IMR-90 (cell line): Measurements from ENCODE around the gene IL6ST. TPM values are rescaled to one million over a fixed set of nuclear protein-coding genes. Genes with fewer than 3 reads are reported as not detected.

Experiments used
- ATAC-seq: fragments of 200-7000 bp; cut with Tn5 transposase; 2 replicates; pipeline ENCODE4 v1.9.1; 2020; ENCODE audit warnings: low read depth, mild to moderate bottlenecking, moderate library complexity
- BruUV-seq: library from RNA; stranded (reverse); fragments of 400-500 nt; replicated peaks from 2 replicates; lab custom pipeline; 2021; lab: Mats Ljungman, UMichigan
- CTCF ChIA-PET: fragments of 300-600 bp; formaldehyde crosslinking; extraction: SDS; loops from one replicate; lab custom pipeline; 2021; ENCODE audit warnings: antibody characterized with exemption; lab: Yijun Ruan, JAX
- POLR2A ChIA-PET: fragments of 300-600 bp; sonication (Branson Sonifier 250); formaldehyde crosslinking; loops from one replicate; lab custom pipeline; 2022; ENCODE audit warnings: antibody characterized with exemption; ENCODE audit not compliant: unreplicated experiment; lab: Charles Lee
- DNase-seq: peaks from one replicate; pipeline ENCODE4 v3.0.0; 2013
- H2AFZ ChIP-seq: replicated peaks from 2 replicates; pipeline ENCODE3; 2013; ENCODE audit warnings: low read length, mild to moderate bottlenecking; ENCODE audit not compliant: poor library complexity
- H2AK5ac ChIP-seq: 2 replicates; pipeline ENCODE4 v1.6.1; 2013; ENCODE audit warnings: low read depth, low read length, inconsistent platforms
- H2AK9ac ChIP-seq: replicated peaks from 2 replicates; pipeline ENCODE3; 2013; ENCODE audit warnings: mild to moderate bottlenecking, low read depth, low read length, moderate library complexity; ENCODE audit not compliant: poor library complexity
- H2BK120ac ChIP-seq: 2 replicates; pipeline ENCODE4 v1.6.1; 2013; ENCODE audit warnings: low read depth, low read length, inconsistent platforms
- H2BK15ac ChIP-seq: 3 replicates; pipeline ENCODE4 v1.6.1; 2013; ENCODE audit warnings: low read depth, low read length, inconsistent platforms
- H2BK20ac ChIP-seq: 2 replicates; pipeline ENCODE4 v1.6.1; 2013; ENCODE audit warnings: low read depth, mild to moderate bottlenecking, inconsistent platforms, low read length, moderate library complexity
- H2BK5ac ChIP-seq: 2 replicates; pipeline ENCODE4 v1.6.1; 2013; ENCODE audit warnings: mild to moderate bottlenecking, low read depth, low read length, inconsistent platforms; ENCODE audit not compliant: poor library complexity, severe bottlenecking
- H3K14ac ChIP-seq: replicated peaks from 2 replicates; pipeline ENCODE4 v1.6.1; 2013; ENCODE audit warnings: low read depth, low read length, inconsistent platforms
- H3K18ac ChIP-seq: 2 replicates; pipeline ENCODE4 v1.6.1; 2013; ENCODE audit warnings: low read depth, low read length, control low read depth
- H3K23ac ChIP-seq: 2 replicates; pipeline ENCODE4 v1.6.1; 2013; ENCODE audit warnings: low read depth, low read length, inconsistent platforms
- H3K27ac ChIP-seq: 2 replicates; pipeline ENCODE4 v1.5.1; 2013; ENCODE audit warnings: mild to moderate bottlenecking, control low read depth, low read length; ENCODE audit not compliant: insufficient read depth
- H3K27me3 ChIP-seq: 2 replicates; pipeline ENCODE4 v1.6.1; 2013; ENCODE audit warnings: low read length; ENCODE audit not compliant: control insufficient read depth, insufficient read depth
- H3K36me3 ChIP-seq: 2 replicates; pipeline ENCODE4 v1.6.1; 2013; ENCODE audit warnings: low read length, mixed read lengths; ENCODE audit not compliant: control insufficient read depth, insufficient read depth
- H3K4ac ChIP-seq: 2 replicates; pipeline ENCODE4 v1.6.1; 2013; ENCODE audit warnings: low read depth, low read length, inconsistent platforms
- H3K4me1 ChIP-seq: 2 replicates; pipeline ENCODE4 v1.6.1; 2013; ENCODE audit warnings: low read length, mixed read lengths; ENCODE audit not compliant: control insufficient read depth, insufficient read depth
- H3K4me2 ChIP-seq: 2 replicates; pipeline ENCODE4 v1.6.1; 2013; ENCODE audit warnings: low read depth, mild to moderate bottlenecking, control low read depth, low read length, moderate library complexity
- H3K4me3 ChIP-seq: 2 replicates; pipeline ENCODE4 v1.5.1; 2013; ENCODE audit warnings: low read depth, mild to moderate bottlenecking, control low read depth, low read length, moderate library complexity; ENCODE audit not compliant: insufficient read depth
- H3K56ac ChIP-seq: 2 replicates; pipeline ENCODE4 v1.6.1; 2013; ENCODE audit warnings: low read length, inconsistent platforms; ENCODE audit not compliant: insufficient read depth; ENCODE audit errors: extremely low read depth
- H3K79me1 ChIP-seq, 2 experiments: 2 replicates each; pipeline ENCODE4 v1.6.1; 2013; ENCODE audit warnings: low read length in 2 of 2, inconsistent platforms in 1 of 2, low read depth in 1 of 2
- H3K9ac ChIP-seq: 2 replicates; pipeline ENCODE4 v1.6.1; 2013; ENCODE audit warnings: low read depth, low read length, control low read depth
- H3K9me1 ChIP-seq: 2 replicates; pipeline ENCODE4 v1.6.1; 2013; ENCODE audit warnings: low read length, inconsistent platforms; ENCODE audit not compliant: insufficient read depth
- H3K9me3 ChIP-seq: 2 replicates; pipeline ENCODE4 v1.6.1; 2013; ENCODE audit warnings: low read length; ENCODE audit not compliant: control insufficient read depth, insufficient read depth
- H4K20me1 ChIP-seq: 2 replicates; pipeline ENCODE4 v1.6.1; 2013; ENCODE audit warnings: low read length, inconsistent platforms; ENCODE audit not compliant: insufficient read depth
- H4K5ac ChIP-seq: 2 replicates; pipeline ENCODE4 v1.6.1; 2013; ENCODE audit warnings: mild to moderate bottlenecking, low read depth, low read length, control low read depth
- H4K8ac ChIP-seq, 2 experiments: 2 replicates each; pipeline ENCODE4 v1.6.1; 2013; ENCODE audit warnings: low read depth in 2 of 2, low read length in 2 of 2, control low read depth in 1 of 2, inconsistent platforms in 1 of 2
- H4K91ac ChIP-seq: 2 replicates; pipeline ENCODE4 v1.6.1; 2013; ENCODE audit warnings: low read depth, low read length, inconsistent platforms; ENCODE audit not compliant: insufficient read depth
- BHLHE40 ChIP-seq: fragments of 150-350 bp; IDR thresholded peaks from 2 replicates; pipeline ENCODE4 v1.6.1; 2016; ENCODE audit warnings: mild to moderate bottlenecking, low read depth, low read length
- CEBPB ChIP-seq: IDR thresholded peaks from 2 replicates; pipeline ENCODE4 v1.6.1; 2012; ENCODE audit warnings: low read depth, low read length, improper control_type of control experiment
- CHD1 ChIP-seq: IDR thresholded peaks from 2 replicates; pipeline ENCODE4 v1.6.1; 2012; ENCODE audit warnings: low read depth, low read length, improper control_type of control experiment
- FOS ChIP-seq: fragments of 150-350 bp; IDR thresholded peaks from 2 replicates; pipeline ENCODE4 v1.6.1; 2016; ENCODE audit warnings: low read depth, low read length
- MAZ ChIP-seq: IDR thresholded peaks from 2 replicates; pipeline ENCODE4 v1.6.1; 2012; ENCODE audit warnings: low read depth, mild to moderate bottlenecking, low read length, improper control_type of control experiment, moderate library complexity, borderline replicate concordance
- MXI1 ChIP-seq: IDR thresholded peaks from 2 replicates; pipeline ENCODE4 v1.6.1; 2012; ENCODE audit warnings: low read depth, mild to moderate bottlenecking, low read length, moderate library complexity, borderline replicate concordance
- NFE2L2 ChIP-seq: fragments of 150-350 bp; IDR thresholded peaks from 2 replicates; pipeline ENCODE4 v1.6.1; 2016; ENCODE audit warnings: low read depth, mild to moderate bottlenecking, low read length
- POLR2A ChIP-seq: IDR thresholded peaks from 2 replicates; pipeline ENCODE4 v1.6.1; 2012; ENCODE audit warnings: mild to moderate bottlenecking, low read depth, low read length
- RAD21 ChIP-seq: IDR thresholded peaks from 2 replicates; pipeline ENCODE4 v1.6.1; 2012; ENCODE audit warnings: low read length, improper control_type of control experiment
- RCOR1 ChIP-seq: IDR thresholded peaks from 2 replicates; pipeline ENCODE4 v1.6.1; 2012; ENCODE audit warnings: mild to moderate bottlenecking, low read length, improper control_type of control experiment; ENCODE audit not compliant: insufficient replicate concordance
- RFX5 ChIP-seq: IDR thresholded peaks from 2 replicates; pipeline ENCODE4 v1.8.0; 2012; ENCODE audit warnings: low read depth, mild to moderate bottlenecking, low read length, moderate library complexity
- SMC3 ChIP-seq: fragments of 150-350 bp; IDR thresholded peaks from 2 replicates; pipeline ENCODE4 v1.6.1; 2016; ENCODE audit warnings: low read depth, mild to moderate bottlenecking, antibody characterized with exemption, low read length, moderate library complexity
- WGBS, 2 experiments: methylation state at CpG; one replicate each; pipeline versions ENCODE4 v1.1.5 to v1.1.7; 2013; ENCODE audit warnings: missing lambda C conversion rate in 2 of 2; ENCODE audit not compliant: insufficient read length in 1 of 2; ENCODE audit errors: extremely low coverage in 2 of 2; 5-methylcytosine and 5-hydroxymethylcytosine counted together
- dilution Hi-C: fragments of 300-500 bp; cut with HindIII; formaldehyde crosslinking; loops from one replicate; pipeline ENCODE4 v1.14.3; 2018; ENCODE audit warnings: low sequenced_read_pairs; ENCODE audit not compliant: unreplicated experiment
- in situ Hi-C: fragments of 300-500 bp; cut with MboI; formaldehyde crosslinking; loops from 3 replicates; pipeline ENCODE4 v1.14.3; 2019; ENCODE audit warnings: low sequenced_read_pairs, inconsistent platforms, mixed read lengths
- intact Hi-C: fragments of 100-400 bp; cut with micrococcal nuclease; formaldehyde crosslinking; loops from 2 replicates; pipeline ENCODE4 v1.10.0; 2022
- polyA plus RNA-seq, 3 experiments: library from polyadenylated mRNA; depleted of rRNA; stranded (reverse); fragments of >200 nt; gene quantifications; 2 replicates each; pipeline ENCODE4 v1.2.3, GENCODE V29; 2012; ENCODE audit warnings: low replicate concordance in 1 of 3
- total RNA-seq: library from RNA; depleted of rRNA; stranded (reverse); fragments of >200 nt; gene quantifications from 2 replicates; pipeline ENCODE4 v1.2.3, GENCODE V29; 2012
- TF ChIP-seq, protein P1 (sequence below): conservative IDR thresholded peaks from 2 replicates; pipeline ENCODE4 v1.5.1; 2012; ENCODE audit warnings: mild to moderate bottlenecking, low read depth, low read length, improper control_type of control experiment

The IL6ST gene
- total and polyA plus RNA-seq, 2 of the 4 experiments (the other 2 are of a cell fraction), result 90.6 to 506 TPM

- in situ Hi-C loops (no loop called here), dilution Hi-C loops (no loop called here), intact Hi-C loops (no loop called here)
- no peak overlapping the region for H3K4me3 ChIP-seq
- no peak overlapping the region for H3K14ac ChIP-seq
- no peaks in the 10 kb centered on the region for H4K20me1 ChIP-seq
- BruUV-seq, result no TSS peak
- H3K18ac ChIP-seq, result no peak overlapping the region
- no peak overlapping the region for H3K9ac ChIP-seq
- H2BK120ac ChIP-seq, result no peak overlapping the region
- 0 out of 2 replicates have a peak, but pooled peaks cover 2% of the 10 kb centered on the region for H3K9me3 ChIP-seq
- WGBS, 2 experiments, result no CpG with 5 or more reads among the region's 2 CpGs
- no peak overlapping the region for H4K91ac ChIP-seq
- H2AK9ac ChIP-seq, result no peak overlapping the region
- no peak overlapping the region for H4K8ac ChIP-seq
- DNase-seq, result no peak
- H4K5ac ChIP-seq, result no peak overlapping the region
- ChIA-PET POLR2A (no interaction called here), CTCF (no interaction called here)
- no peak overlapping the region for H3K4me2 ChIP-seq
- H3K4ac ChIP-seq, result no peak overlapping the region
- peaks cover 0 to 4% of the 10 kb centered on the region in 2 experiments; a peak in 1 of 4 replicates for H3K79me1 ChIP-seq
- no peak overlapping the region for H2AFZ ChIP-seq
- H2AK5ac ChIP-seq, result no peak overlapping the region
- H3K23ac ChIP-seq, result no peak overlapping the region
- peaks cover 3% of the 10 kb centered on the region; the same call in 1 of the 2 replicates for H3K9me1 ChIP-seq
- H3K27me3 ChIP-seq, result no peaks in the 10 kb centered on the region
- H3K56ac ChIP-seq, result no peak overlapping the region
- H3K36me3 ChIP-seq, result no peaks in the 10 kb centered on the region
- no peak overlapping the region for H2BK20ac ChIP-seq
- ATAC-seq, result no peak
- TF ChIP-seq SMC3 (no peak), BHLHE40 (no peak), CHD1 (no peak), RAD21 (no peak), MAZ (no peak), FOS (no peak), CEBPB (no peak), RCOR1 (no peak), POLR2A (no peak), MXI1 (no peak), NFE2L2 (no peak), RFX5 (no peak)
- TF ChIP-seq, protein P1, sequence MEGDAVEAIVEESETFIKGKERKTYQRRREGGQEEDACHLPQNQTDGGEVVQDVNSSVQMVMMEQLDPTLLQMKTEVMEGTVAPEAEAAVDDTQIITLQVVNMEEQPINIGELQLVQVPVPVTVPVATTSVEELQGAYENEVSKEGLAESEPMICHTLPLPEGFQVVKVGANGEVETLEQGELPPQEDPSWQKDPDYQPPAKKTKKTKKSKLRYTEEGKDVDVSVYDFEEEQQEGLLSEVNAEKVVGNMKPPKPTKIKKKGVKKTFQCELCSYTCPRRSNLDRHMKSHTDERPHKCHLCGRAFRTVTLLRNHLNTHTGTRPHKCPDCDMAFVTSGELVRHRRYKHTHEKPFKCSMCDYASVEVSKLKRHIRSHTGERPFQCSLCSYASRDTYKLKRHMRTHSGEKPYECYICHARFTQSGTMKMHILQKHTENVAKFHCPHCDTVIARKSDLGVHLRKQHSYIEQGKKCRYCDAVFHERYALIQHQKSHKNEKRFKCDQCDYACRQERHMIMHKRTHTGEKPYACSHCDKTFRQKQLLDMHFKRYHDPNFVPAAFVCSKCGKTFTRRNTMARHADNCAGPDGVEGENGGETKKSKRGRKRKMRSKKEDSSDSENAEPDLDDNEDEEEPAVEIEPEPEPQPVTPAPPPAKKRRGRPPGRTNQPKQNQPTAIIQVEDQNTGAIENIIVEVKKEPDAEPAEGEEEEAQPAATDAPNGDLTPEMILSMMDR, result no peak
- H2BK15ac ChIP-seq, result no peak overlapping the region
- peaks cover 7% of the 10 kb centered on the region for H3K4me1 ChIP-seq
- H2BK5ac ChIP-seq, result no peak overlapping the region
- H3K27ac ChIP-seq, result no peak overlapping the region
These were observed 11.3 kb upstream of the IL6ST start for GRCh38 chr5:56006094-56006493.
